GM19025 (cell line): Measurements from ENCODE around the gene KAT6B.
"Not testable (repeated sequence)": the region's sequence is repeated elsewhere in the genome, so short reads cannot be mapped to it uniquely, and the experiment has no call there.

Experiments used
- ATAC-seq: cut with Tn5 transposase; IDR thresholded peaks from one replicate; pipeline ENCODE4 v1.9.1; 2021; ENCODE audit warnings: mild to moderate bottlenecking, low read depth, moderate library complexity; ENCODE audit not compliant: unreplicated experiment

Gene KAT6B

DNA sequence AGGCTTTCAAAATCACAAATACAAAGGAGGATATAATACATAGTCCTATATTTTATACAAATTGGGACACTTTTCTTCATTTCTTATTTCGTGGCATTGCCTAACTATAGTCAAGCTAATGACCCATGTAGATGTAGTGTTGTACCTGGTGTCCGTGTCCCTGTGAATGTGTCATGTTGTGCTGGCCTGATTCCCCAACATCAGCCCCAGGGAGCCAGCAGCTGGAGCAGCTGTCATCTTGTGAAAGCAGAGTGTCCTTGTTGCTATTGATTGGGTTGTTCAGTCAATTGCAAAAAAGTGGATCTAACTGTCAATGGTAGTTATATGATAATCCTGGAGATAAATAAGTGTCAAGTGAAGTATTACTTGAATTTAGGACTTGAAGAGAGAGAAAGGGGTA lies 86.3 kb downstream of the KAT6B start:
- ATAC-seq, result no peak

DNA sequence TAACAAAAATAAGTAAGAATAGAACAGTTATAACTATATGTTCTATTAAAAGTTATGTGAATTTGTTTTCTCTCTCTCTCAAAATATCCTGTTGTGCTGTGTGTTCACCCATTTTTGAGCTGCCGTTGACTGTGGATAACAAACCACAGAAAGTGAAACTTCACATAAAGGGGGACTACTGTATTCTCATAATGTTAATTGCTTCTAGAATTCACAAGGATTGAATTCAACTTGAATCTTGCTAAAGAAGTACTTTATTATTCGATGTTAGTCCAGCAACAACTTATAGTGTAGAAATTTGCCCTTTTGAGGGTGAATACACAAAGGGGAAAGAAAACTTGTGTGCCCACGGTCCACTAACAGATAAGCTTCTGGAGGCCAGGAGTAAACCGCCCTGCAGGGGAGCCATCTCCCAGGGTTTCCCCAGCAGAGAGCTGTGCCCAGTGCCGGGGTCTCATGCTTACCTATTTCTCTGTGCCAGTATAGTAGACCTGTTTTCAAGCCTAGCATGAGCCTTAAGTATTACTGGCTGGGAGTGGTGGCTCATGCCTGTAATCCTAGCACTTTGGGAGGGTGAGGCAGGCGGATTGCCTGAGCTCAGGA lies 87.1 kb downstream of the KAT6B start:
- ATAC-seq, result no peak

DNA sequence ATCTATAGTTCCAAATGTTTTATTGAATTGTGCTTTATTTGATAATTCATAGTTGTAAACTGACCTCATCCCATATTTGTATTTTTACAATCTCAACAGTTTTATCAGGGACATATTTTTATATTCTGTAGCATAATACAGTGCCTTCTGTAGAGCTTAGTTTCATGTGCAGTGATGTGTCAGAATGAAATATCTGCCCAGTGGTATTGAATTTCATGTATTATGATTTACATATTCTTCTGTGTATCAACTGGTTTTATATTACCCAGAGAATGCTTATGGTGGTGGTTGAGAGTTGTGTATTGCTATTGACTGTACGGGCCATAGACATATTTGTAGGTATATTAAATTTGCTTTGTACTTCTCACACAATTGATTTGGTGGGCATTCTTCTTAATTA lies 89.9 kb downstream of the KAT6B start:
- no peak for ATAC-seq

DNA sequence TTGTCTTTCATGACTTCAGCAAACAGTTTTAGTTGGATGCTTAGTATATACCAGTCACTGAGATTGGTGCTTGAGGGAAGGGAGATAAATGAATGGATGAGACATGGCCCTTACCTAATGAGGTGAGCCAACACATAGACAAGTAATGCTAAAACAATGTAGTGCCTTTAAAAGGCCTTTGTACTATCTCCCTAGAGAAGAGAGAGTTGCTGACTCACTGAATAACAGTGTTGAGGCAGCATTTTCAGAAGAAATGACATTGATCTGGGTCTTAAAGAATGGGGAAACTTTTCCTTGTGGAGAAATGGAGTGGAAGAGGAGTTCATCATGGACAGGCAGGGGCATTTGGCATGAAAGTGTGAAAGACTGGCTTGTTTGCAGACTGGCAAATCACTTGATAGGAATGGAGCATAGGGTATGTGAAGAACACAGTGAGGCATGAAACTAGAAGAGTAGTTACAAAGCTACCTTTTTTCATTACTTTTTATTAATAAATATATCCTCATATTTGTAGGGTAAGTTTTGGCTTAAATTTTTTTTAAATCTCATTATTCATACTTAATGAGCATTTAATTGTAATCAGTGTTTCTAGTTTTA lies 91.2 kb downstream of the KAT6B start:
- no peak for ATAC-seq

DNA sequence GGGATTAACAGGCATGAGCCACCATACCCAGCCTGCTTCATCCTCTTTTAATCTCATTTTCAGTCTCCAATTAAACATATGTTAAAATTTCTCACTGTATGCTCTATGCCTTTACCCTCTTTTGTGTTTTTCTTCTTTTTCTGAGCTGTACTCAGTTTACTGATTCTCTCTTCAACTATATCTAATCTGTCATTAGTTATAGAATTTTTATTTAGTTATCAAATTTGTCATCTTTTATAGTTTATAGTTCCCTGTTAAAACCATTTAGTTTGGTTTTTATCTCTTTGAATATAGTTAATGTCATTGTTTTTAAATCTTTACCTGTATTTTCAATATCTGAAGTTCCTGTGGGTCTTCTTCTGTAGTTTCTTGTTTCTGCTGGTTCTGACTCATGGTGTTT lies 93.3 kb downstream of the KAT6B start:
- no peak for ATAC-seq

DNA sequence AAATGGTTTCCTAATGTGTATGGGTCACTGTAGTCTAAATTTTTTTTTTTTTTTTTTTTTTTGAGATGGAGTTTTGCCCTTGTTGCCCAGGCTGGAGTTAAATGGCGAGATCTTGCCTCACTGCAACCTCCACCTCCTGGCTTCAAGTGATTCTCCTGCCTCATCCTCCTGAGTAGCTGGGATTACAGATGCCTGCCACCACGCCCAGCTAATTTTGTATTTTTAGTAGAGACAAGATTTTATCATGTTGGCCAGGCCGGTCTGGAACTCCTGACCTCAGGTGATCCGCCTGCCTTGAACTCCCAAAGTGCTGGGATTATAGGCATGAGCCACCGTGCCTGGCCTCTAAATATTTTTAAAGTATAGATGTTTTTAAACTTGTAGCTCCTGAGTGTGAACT lies 94.7 kb downstream of the KAT6B start:
- not testable (repeated sequence) for ATAC-seq

DNA sequence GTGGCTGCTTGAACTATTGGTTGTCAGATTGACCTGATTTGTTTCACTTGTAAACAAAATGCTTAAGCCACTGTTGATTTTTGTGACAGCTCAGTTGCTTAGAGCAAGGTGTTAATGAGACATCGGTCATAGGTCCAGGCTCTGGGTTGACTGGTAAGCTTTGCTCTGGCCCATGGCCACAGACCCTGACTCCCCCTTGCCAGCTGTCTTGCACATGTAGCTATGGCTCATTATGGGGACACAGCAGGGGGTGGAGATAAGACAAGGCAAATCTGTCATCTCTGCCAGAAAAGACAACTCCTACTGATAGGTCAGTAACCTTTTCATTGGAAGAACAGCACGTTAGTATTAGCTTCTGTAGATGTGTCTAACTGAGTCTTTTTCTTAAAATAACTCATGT lies 95.3 kb downstream of the KAT6B start:
- no peak for ATAC-seq

DNA sequence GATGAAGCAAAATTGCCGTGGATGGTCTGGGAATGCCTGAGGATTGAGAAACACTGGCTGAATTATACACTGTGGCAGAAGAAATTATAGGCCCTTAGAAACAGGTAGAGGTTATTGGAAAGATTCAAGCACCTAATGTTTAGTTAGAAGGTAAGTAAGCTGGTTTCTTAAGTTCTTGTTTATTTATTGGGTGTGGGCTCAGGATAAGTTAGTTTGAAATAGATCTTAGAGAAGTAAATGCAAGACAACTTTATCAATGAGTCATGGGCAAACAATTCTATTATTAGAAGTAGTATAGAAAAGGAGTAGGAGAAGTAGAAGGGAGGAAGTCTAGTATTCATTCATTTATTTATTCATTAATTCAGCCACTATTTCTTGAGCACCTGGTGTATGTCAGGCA lies 96.5 kb downstream of the KAT6B start:
- no peak for ATAC-seq

DNA sequence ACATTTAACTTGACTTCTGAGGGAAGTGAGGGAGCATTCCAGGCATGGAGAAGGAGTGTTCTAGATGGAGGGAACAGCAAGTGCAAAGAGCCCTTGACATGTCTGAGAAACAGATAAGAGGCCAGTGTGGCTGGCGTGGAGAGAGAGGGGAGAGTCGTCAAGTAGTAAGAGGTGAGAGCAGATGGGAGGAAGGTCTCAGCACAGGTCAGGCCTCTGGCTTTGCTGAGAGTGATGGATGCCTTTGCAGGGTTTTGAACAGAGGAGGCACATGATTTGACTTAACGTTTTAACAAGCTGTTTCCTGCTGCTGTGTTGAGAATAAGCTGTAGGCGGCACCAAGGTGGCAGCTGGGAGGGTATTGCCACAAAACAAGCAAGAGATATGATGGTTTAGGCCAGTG lies 97.2 kb downstream of the KAT6B start:
- ATAC-seq, result no peak

DNA sequence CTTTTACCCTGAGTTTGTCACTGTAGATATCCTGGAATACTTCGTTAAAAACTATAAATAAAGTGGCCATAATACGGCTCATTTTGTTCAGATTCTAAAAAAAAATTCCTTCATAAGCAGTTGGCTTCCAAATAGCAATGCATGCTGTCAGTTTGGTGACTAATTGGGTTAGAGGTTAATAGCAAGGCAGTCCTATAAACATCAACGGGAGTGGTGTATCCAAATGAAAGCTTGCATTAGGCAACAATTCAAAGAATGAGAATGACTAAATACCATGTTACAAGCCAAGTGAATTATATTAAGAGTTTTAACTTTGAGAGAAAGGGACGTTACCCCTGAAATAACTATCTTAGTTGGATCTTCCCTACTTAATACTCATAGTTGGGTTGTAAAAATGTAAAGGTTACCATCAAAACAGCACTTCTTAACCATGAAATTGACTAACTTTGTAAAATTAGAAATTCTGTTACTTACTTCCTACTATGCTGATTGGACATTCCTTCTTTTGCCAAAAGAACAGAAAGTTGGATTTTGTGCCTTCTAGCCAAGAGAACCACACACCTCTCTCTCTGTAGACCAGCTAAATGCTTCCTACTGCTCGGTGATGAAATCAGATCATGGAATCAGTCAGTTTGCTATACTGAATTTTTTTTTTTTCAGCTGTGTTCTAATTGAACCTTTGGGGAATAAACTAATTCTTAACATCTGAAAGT lies 98.0 kb downstream of the KAT6B start:
- ATAC-seq, result no peak

DNA sequence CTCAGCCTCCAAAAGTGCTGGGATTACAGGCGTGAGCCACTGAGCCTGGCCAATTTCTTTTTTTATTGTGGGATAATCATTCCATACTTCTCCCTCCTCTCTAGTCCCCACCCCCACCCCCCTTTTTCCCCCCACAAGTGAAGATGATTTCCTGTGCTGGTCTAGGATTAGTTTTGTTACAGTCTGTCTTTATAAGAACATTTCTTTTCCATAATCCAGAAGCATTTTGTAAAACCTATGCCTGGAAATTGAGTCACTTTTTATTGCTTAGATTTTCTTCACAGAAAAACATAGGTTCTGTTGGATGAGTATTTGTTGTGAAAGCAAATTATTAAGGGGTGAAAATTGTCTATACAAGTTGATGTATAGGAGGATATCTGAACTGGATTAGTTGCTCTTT lies 98.9 kb downstream of the KAT6B start:
- ATAC-seq, result no peak

DNA sequence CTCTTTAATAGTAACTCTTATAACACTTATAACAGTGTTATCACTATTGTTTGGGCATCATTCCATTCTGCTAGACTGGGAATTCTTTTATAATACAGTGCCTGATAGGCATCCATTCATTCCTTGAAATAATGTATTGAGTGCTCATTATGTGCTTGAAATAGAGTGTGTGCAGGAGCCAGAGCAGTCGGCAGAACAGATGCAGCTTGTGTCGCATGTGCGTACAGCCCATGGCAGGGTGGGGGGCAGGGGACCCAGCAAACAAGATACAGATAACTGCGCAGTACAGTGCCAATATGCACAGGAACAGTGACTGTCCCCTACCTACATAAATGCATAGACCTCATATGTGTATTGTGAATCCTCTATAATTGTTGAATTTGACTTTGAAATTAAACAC lies 99.3 kb downstream of the KAT6B start:
- no peak for ATAC-seq

DNA sequence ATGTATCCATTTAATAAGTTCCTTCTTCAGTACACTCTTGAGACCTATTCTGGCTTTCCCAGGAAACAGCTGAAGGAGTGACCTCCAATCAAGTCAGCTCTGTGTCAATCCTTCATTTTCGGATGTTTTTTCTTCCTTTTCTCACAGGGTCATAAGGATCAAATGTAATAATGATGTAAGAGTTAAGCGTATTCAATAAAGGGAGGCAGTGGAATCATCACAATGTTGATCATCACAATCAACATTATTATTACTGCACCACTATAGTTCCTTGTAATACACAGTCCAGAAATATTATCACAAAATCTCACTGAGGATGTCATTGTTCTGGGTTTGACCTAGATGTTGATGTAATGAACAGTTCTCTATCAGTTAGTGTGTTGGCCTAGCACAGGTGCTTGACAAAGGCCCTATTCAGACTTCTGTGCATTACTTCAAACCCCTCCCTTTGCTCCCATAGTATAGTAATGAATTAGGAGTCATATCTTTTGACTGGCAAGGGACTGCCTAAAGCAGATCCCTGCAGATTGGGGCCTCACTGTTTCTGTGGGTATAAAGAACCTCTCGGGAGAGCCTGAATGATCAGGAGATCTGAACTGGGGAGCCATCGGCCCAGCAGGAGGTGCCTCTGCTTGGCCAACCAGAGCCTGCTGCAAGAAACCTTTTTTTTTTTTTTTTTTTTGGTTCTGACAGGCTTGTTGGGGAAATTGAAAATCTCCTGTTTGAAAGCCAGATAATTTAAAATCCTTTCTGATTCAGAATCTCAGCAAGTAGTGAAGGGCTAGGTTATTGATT lies 100.6 kb downstream of the KAT6B start:
- ATAC-seq, result no peak

DNA sequence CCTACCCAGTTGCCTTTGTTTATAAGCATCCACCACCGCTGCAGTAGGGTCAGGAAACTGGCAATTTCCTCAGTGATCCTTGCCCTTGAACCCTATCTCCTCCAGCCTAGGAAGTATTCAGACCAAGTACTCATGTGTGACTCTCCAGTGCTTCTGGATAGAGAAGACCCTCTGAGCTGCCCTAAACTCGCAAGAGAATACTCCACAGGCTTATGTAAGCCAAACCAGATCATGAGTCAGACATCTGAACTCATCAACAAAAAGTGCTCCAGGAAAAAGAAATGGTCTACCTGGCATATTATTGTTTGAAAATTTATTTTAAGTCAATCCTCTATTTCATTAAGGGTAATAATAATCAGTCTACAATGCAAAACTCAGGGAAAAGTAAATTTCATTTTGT lies 101.3 kb downstream of the KAT6B start:
- no peak for ATAC-seq

DNA sequence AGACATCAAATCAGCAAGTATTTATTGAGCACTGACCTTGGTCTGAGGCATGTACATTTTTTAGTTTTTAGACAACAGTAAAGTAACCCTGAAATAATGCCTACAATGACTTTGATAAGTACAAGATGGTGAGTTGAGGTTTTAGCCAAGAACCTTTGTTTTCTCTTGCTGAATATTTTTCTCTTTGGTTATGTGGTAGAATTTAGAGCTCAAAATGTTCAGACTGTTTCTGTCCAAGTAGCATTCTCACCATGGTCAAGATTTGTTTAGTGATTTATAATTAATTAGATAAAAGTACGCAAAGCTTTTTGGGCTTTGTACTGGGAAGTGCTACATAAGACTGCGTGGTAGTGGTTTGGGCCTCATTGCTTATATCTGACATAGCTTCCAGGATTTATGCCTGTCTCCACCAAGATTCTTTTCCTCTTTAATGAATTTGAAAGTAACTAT lies 102.4 kb downstream of the KAT6B start:
- no peak for ATAC-seq

DNA sequence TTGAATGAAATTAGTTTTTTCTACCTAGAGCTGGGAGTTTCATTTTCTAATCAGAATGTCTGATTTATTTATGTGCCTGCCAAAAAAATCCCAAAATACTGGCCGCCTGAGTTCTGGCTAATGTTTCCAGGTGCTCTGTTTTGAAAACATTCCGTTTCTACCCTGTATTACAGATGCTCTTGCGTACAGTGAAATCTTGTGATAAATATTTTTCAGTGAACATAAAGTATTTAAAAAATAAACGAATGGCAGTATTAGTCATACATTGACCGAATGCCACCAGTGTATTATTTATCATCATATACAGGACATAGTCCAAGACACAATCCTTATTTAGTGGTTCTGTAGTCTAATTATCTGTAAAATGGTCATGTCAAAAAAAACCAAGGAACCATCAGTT lies 102.8 kb downstream of the KAT6B start:
- no peak for ATAC-seq

DNA sequence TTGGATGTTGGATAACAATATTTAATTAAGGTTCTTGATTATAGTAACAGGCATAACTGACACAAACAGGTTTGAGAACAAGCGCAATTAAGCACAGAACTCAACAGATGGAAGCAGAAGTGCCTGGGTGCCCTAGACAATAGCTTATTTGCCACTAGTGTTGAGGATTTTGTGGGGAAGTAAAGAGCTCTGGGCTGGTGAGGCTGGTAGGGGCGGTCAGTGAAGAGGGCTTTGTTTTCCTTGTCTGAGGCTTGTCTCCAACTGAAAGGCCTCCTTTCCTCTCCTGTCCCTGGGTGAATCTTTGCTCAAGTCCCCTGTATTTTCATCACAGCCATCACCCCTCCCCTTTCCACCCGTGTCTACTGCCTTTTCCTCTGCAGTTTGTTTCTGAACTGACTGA lies 104.6 kb downstream of the KAT6B start:
- ATAC-seq, result no peak

DNA sequence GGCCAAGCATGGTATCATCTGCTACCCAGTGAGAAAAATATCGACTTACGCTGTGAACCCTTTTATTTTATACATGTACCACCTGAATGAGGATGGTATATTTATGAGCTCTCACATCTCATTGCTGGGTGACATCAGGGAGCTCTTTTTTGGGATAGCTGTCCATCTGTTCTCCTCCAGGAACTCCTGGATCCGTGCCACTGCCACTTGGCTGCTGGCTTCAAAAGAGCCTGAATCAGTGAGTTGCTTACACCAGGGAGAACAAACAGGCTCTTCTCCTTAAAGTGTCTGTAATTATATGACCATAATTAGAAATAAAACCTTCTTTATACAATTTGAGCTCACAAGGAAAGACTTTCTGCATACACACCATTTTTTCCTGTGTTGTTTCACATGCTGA lies 106.2 kb downstream of the KAT6B start:
- ATAC-seq, result no peak

DNA sequence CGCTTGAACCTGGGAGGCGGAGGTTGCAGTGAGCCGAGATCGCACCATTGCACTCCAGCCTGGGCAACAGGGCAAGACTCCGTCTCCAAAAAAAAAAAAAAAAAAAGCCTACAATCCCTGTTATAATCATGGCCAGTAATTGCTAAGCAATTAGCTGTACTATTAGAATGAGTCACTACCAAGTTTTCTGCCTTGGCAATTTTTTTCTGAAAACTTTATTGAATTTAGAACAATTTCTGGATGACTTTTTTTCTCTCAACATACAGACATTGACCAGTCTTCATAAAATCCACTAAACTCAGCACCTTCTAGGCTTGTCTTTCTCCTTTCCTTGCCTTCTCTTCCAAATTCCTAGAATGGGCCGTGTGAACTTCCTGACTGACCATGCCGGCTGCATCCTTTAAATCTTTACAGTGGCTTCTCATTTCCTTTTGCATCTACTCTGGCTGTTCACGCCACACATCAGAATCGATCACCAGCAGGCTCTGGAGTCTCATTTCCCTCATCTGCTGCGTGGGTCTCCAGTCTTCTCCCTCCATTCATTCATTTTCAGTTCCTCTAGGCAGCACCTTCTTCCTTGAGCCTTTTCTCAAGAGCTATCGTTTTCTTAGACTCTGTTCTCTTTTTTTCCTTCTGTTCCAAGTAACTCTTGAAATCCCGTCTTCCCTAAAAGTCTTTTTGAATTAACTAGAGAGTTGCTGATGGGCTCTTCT lies 107.9 kb downstream of the KAT6B start:
- ATAC-seq, result no peak

DNA sequence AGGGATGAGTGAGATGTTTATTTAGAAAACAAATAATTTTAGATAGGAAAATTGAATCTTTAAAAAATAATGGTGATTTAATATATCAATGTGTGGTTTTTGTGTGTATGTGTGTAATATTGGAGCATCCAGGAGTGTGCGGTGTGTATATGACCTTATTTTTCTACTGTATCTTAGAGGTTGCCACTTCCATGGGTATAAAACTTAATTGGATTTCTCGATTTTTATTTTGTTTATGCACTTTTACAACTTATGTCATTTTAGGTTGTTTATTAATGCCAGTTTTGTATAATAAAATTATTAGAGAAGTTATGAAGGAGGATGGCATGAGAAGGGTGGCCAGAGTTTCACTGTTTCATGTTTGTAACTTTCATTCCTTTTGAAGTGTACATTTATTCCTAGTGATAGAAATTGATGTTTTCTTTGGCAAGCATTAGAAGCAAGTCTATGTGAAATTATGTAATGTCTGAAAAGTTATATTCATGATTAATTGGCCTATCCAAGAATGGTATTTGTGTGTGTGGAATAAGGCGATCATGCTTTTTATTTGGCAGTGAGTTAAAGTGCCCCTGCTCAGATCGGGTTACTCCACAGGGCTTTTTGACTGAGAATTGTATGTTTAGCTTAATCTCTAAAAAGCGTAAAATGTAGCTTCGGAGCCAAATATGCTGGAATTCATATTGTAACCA lies 110.3 kb downstream of the KAT6B start:
- ATAC-seq, result no peak
